PC-9 (cell line): ENCODE results near the gene KAT6B.

Experiments used
- CTCF ChIP-seq: fragments of 200-600 bp; sonication (generic); conservative IDR thresholded peaks from 2 replicates; pipeline ENCODE4 v1.6.1; 2017; ENCODE audit warnings: mixed run types, antibody characterized with exemption, mild to moderate bottlenecking, moderate library complexity
- EZH2 ChIP-seq: fragments of 200-600 bp; sonication (generic); IDR thresholded peaks from 2 replicates; pipeline ENCODE4 v1.8.0; 2017; ENCODE audit warnings: antibody characterized with exemption, low read depth

- no peak for TF ChIP-seq CTCF
- no peak for TF ChIP-seq EZH2
Measured at GRCh38 chr10:75042292-75042974, 216.0 kb downstream of the KAT6B start.
